Endodermal cell (in vitro differentiated cells): ENCODE measurements around the gene PARL. TPM values are rescaled to one million over a fixed set of nuclear protein-coding genes. Genes with fewer than 3 reads are reported as not detected.

Source experiments
- DNase-seq: peaks from one replicate; pipeline ENCODE4 v3.0.0-alpha.2; 2017
- H3K27ac ChIP-seq: 2 replicates; pipeline ENCODE4 v1.5.1; 2013; ENCODE audit warnings: mild to moderate bottlenecking, low read depth, low read length, moderate library complexity
- H3K27me3 ChIP-seq: 2 replicates; pipeline ENCODE4 v1.6.1; 2013; ENCODE audit warnings: mild to moderate bottlenecking, low read length, moderate library complexity; ENCODE audit not compliant: insufficient read depth, control insufficient read depth, poor library complexity, severe bottlenecking
- H3K36me3 ChIP-seq: 2 replicates; pipeline ENCODE4 v1.7.0; 2013; ENCODE audit warnings: mild to moderate bottlenecking, low read length, moderate library complexity; ENCODE audit not compliant: control insufficient read depth, insufficient read depth
- H3K4me1 ChIP-seq: one replicate; pipeline ENCODE4 v1.7.0; 2013; ENCODE audit warnings: low read length; ENCODE audit not compliant: control insufficient read depth, insufficient read depth
- H3K4me3 ChIP-seq: 2 replicates; pipeline ENCODE4 v1.5.1; 2013; ENCODE audit warnings: mild to moderate bottlenecking, low read length, moderate library complexity
- H3K9ac ChIP-seq: 2 replicates; pipeline ENCODE4 v1.6.1; 2013; ENCODE audit warnings: mild to moderate bottlenecking, low read length, moderate library complexity; ENCODE audit not compliant: poor library complexity, severe bottlenecking; ENCODE audit errors: extremely low read depth
- H3K9me3 ChIP-seq: 2 replicates; pipeline ENCODE4 v1.6.1; 2013; ENCODE audit warnings: mild to moderate bottlenecking, low read length, moderate library complexity; ENCODE audit not compliant: control insufficient read depth
- H3K27ac Mint-ChIP-seq: 2 replicates; pipeline ENCODE4 v1.8.0; 2020; ENCODE audit warnings: mixed read lengths
- H3K27me3 Mint-ChIP-seq: 2 replicates; pipeline ENCODE4 v1.8.0; 2021; ENCODE audit warnings: mild to moderate bottlenecking, mixed read lengths; ENCODE audit not compliant: insufficient read depth
- H3K36me3 Mint-ChIP-seq: 2 replicates; pipeline ENCODE4 v1.8.0; 2020; ENCODE audit warnings: low read depth, mixed read lengths
- H3K4me1 Mint-ChIP-seq: 2 replicates; pipeline ENCODE4 v1.8.0; 2020; ENCODE audit warnings: mixed read lengths
- H3K4me3 Mint-ChIP-seq: 2 replicates; pipeline ENCODE4 v1.8.0; 2020; ENCODE audit warnings: mild to moderate bottlenecking, moderate library complexity, mixed read lengths
- H3K9me3 Mint-ChIP-seq: 2 replicates; pipeline ENCODE4 v1.8.0; 2020; ENCODE audit warnings: mild to moderate bottlenecking, mixed read lengths
- CTCF ChIP-seq: fragments of 200-600 bp; sonication (generic); conservative IDR thresholded peaks from 2 replicates; pipeline ENCODE4 v1.5.0; 2021; ENCODE audit warnings: antibody characterized with exemption, mild to moderate bottlenecking
- WGBS, 2 experiments: methylation state at CpG; one replicate each; pipeline versions ENCODE4 v1.1.5 to v1.1.7; 2013; ENCODE audit warnings: missing lambda C conversion rate in 2 of 2, mixed read lengths in 1 of 2; ENCODE audit not compliant: insufficient coverage in 1 of 2, insufficient read length in 1 of 2; 5-methylcytosine and 5-hydroxymethylcytosine counted together
- total RNA-seq, 2 donors: library from RNA; stranded (reverse); fragmentation: NEBNext Ultra II Directional in 1 of 2; extraction: Animal tissue kit (Norgen Biotek cat#: 25700) in 1 of 2; gene quantifications; 2 replicates in 1 of 2; 3 replicates in 1 of 2; pipeline ENCODE4 v1.2.1, GENCODE V29; 2021

PARL gene
- total RNA-seq, 2 donors from 2014 or later, result 77.3 to 83.0 TPM

DNA sequence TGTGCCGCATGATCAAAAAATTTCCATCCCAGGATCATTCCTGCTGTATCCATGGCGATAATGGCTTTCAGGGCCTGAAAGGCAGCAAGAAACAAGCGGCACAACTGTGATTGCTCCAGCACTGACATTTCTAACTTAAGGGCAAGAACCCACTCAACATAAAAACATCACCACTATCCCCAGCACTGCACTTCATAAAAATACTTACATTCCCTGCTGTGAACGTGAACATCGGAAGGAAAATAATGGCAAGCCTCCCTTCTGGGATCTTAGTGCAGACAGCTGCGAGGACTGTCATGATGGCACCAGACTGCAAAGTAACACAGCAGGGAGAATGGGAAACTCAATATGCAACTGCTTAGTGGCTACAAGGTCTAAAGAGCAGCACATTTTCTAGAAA, 51.2 kb downstream of the PARL start:
- H3K4me1 Mint-ChIP-seq, result no peaks in the 10 kb centered on the region
- Histone ChIP-seq H3K36me3 (peaks cover 65% of the 10 kb centered on the region), H3K4me3 (no peak overlapping the region), H3K9me3 (no peaks in the 10 kb centered on the region), H3K27ac (peak overlapping the region; percentile 79), H3K27me3 (no peaks in the 10 kb centered on the region), H3K4me1 (no peaks in the 10 kb centered on the region), H3K9ac (no peak overlapping the region)
- WGBS, 2 experiments, result 79 to 95% methylated on average over 5 to 6 of the region's 6 CpGs
- H3K27me3 Mint-ChIP-seq, result no peaks in the 10 kb centered on the region
- TF ChIP-seq CTCF, result no peak
- peaks cover 59% of the 10 kb centered on the region for H3K36me3 Mint-ChIP-seq
- DNase-seq, result no peak
- no peak overlapping the region for H3K4me3 Mint-ChIP-seq
- H3K27ac Mint-ChIP-seq, result no peak overlapping the region
- H3K9me3 Mint-ChIP-seq, result no peaks in the 10 kb centered on the region

DNA sequence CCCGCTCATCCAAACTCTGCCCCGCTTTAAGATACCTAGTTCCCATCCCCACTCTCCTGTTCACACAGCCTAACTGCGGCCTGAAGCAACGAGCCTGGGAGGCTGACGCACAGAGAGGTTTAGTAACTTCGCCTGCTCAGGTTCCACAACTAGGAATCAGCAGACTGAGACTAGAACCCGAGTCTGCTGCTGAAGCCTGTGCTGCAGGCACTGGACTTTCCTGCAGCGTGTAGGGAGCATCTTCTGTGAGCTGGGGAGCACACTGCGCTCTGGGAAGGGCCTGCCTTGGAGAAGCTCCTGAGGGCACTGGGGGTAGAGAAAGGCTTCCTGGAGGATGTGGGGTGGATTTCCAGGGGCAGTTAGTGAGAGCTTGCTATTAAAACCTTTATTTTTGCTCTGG, 54.5 kb downstream of the PARL start:
- Histone ChIP-seq H3K36me3 (peaks cover 56% of the 10 kb centered on the region), H3K4me3 (no peak overlapping the region), H3K27ac (no peak overlapping the region), H3K9ac (no peak overlapping the region), H3K4me1 (no peaks in the 10 kb centered on the region), H3K27me3 (no peaks in the 10 kb centered on the region), H3K9me3 (no peaks in the 10 kb centered on the region)
- Mint-ChIP-seq H3K9me3 (no peaks in the 10 kb centered on the region), H3K4me1 (no peaks in the 10 kb centered on the region), H3K27me3 (no peaks in the 10 kb centered on the region), H3K36me3 (peaks cover 45% of the 10 kb centered on the region), H3K27ac (no peak overlapping the region), H3K4me3 (no peak overlapping the region)
- no peak for TF ChIP-seq CTCF
- WGBS, 2 experiments, result 93 to 97% methylated on average over 9 of the region's 9 CpGs
- DNase-seq, result no peak

GRCh38 chr3:183829466-183829865, 55.2 kb downstream of the PARL start:
- H3K36me3 Mint-ChIP-seq, result peaks cover 44% of the 10 kb centered on the region

More at GRCh38 chr3:183829466-183829865, 55.2 kb downstream of the PARL start:
- H3K9me3 Mint-ChIP-seq, result no peaks in the 10 kb centered on the region
- no peaks in the 10 kb centered on the region for H3K9me3 ChIP-seq
- H3K4me3 Mint-ChIP-seq, result no peak overlapping the region
- no peak for DNase-seq
- H3K36me3 ChIP-seq, result peaks cover 55% of the 10 kb centered on the region
- H3K4me1 ChIP-seq, result no peaks in the 10 kb centered on the region
- 93 to 99% methylated on average over 8 to 9 of the region's 9 CpGs for WGBS, 2 experiments
- H3K27me3 Mint-ChIP-seq, result peaks cover under 1% of the 10 kb centered on the region
- no peak overlapping the region for H3K9ac ChIP-seq
- H3K27ac Mint-ChIP-seq, result no peak overlapping the region
- H3K27ac ChIP-seq, result no peak overlapping the region
- H3K27me3 ChIP-seq, result no peaks in the 10 kb centered on the region
- peaks cover under 1% of the 10 kb centered on the region for H3K4me1 Mint-ChIP-seq
- TF ChIP-seq CTCF, result no peak
- no peak overlapping the region for H3K4me3 ChIP-seq
